D341Med (cell line): ENCODE measurements around the gene MYO5B.

Source experiments
- DNase-seq: peaks from one replicate; pipeline ENCODE4 v3.0.0; 2012; ENCODE audit warnings: low spot score

The MYO5B gene

DNA sequence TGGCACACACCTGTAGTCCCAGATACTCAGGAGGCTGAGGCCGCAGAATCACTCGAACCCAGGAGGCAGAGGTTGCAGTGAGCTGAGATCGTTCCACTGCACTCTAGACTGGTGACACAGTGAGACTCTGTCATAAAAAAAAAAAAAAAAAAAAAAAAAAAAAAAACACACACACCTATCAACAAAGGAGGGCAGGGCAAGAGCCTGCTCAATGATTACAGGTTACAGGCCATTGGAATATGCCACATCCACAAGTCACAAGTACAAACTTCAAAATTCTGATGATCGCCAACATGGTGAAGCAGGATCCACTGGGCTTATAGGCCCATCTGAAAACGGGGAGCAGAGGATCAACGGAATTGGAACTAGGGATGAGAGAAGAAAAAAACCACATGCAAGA, 6.3 kb downstream of the MYO5B start:
- no peak for DNase-seq

DNA sequence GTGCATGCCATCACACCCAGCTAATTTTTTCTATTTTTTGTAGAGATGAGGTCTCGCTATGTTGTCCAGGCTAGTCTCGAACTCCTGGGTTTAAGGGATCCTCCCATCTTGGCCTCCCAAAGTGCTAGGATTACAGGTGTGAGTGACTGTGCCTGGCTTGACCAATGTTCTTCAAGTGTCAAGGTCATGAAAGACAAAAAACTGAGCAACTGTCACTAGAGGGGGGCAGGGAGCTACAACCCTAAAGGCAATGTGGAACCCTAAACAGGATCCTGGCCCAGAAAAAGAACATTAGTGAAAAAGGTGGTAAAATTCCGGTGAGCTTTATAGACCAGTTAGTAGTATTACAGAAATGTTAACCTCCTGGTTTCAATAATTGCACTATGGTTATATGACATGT, 7.3 kb downstream of the MYO5B start:
- no peak for DNase-seq

DNA sequence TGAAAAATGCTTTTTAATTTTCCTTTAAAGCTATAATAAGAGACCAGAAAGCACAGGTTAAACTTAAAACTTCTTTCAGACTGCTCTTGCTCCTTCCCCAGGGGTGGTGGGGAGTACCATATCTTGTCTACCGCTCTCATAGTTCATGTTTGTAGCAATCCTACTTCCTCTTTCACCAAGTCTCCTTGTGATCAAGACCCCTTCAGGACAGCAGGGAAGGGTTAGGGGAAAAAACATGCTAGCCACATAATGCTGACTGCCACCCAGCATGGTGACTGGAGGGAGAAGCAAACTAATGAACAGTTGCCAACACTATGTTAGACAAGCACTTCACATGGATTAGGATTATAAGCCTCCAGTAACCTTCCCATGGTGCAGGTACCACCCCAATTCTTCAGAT, 8.6 kb downstream of the MYO5B start:
- no peak for DNase-seq

DNA sequence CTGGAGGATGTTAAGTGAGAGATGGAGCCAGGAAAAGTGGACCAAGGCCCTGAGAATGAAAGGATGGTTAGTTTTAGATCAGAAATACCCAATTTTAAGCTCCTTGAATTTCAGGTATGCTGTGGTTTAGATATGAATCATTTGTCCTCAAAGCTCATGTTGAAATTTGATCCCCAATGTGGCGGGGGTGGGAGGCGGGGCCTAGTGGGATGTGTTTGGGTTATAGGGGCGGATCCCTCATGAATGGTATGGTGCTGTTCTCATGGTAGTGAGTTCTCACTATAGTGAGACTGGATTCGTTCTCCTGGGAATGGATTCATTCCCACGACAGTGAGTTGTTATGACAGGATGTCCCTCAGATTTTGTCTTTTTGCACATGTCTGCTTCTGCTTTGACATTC, 11.4 kb downstream of the MYO5B start:
- no peak for DNase-seq

DNA sequence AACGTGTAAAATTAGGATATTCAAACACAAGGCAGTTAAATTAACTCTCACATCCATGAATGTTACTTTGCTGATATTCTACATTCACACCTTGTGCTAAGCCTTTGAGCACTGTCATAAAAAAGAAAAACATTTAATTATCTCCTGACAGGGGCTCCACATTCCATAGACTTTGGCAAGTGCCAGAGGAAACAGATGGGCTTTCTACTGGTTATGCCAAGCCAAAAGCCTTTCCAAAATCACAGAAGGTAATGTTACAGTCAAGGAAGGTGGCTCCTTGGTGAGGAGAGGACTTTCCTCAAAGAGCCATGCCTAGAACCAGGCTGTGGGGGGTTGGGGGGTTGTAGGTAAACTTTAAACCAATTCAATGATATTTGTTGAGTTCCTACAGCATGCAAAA, 12.4 kb downstream of the MYO5B start:
- no peak for DNase-seq

DNA sequence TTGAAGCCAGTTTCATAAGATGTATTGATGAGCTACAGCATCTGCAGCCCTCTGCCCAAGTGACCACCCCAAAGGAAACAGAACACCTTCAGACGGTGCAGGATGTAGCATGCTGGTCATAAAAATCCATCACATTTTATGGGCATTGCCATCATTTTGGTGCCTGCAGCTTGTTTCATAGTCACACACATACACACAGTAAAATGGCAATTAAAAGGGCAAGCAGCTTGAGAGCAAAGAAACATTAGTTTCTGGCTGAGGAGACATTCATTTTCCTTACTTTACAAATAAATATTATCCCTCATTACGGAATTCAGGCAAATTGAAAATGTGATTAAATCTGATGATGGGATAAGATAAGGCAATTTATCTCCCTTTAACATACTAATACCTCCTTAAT, 13.4 kb downstream of the MYO5B start:
- DNase-seq, result no peak

DNA sequence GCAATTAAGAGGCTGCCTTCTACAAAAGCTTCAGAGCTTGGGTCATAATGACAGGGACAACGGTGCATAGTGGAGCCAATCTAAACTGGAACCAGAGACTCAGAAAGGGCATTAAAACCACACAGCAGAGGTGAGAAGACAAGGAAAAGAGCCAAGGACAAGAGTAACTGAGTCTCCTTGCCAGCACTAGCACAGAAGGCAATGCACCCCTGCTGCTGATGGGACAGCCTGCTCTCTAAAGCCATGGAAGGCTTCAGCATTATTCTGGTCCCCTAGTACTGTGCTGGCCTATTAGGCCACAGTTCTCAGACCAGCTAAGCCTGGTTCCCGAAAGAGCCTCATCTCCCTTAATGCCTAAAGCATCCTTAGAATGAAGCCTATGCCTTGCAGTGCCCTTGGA, 15.5 kb downstream of the MYO5B start:
- DNase-seq, result no peak

DNA sequence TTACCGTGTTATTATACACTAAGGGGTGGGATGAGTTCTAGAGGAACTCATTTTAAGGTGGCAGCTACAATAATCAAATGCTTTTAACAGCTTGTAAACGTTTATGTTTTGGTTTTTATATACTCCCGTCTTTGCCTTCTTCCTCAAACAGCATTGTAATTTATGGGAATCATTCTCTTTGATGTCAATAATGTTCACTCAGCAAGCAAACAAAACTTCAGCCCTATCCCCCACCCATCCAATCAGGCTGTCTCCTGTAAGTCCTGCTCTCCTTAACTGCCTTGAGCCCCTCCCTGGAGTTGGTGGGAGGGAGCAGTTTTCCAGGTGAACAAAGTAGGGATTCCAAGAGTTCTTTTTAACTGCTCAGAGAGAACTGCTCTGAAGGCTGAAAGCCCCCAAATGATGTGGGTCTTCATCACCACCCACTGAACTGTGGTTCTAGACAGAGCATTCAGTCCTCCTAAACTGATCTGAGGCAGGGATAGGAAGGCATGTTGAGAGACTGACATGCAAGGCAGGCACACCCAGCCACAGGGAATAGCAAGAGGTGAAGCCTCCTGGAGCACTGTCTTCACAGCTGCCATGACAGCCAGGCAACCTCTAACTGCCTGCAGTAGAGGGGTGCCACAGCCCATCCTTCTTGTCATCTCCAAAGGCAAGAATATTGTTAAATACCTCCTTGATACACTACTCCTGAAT, 17.5 kb downstream of the MYO5B start:
- no peak for DNase-seq

DNA sequence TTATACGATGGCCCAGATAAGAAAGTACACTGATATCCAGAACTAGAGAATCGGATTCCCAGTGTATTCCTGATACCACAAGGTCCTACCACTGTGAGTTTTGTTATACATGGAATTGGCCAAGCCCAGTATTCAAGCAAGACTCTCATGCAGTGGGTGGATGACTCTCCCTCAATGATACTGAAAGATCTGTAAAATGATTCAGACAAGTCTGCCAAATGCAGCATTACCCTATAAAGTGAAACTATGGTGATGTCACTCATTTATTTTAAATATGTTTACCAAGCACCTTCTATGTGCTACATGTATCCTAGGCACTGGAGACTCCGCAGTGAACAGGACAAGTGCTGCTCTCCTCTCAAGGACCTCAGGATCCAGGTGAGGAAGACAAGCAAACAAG, 22.6 kb downstream of the MYO5B start:
- DNase-seq, result no peak

DNA sequence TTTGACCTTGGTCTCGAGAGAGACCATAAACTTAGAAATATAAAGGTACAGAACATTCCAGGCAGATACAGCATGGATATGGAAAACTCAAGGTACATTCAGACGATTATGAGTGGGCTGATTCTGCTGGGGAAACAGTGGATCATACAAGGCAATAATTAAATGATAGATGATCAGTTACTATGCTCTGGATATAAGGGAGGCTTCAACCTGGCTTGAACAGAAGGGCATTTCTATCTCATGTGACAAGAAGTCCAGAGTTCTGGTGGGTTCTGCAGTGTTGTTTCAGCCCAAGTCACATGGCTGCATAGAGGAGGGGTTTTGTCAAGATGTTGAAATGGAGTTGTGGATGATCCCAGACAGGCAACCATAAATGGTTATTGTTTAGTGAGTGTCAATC, 23.5 kb downstream of the MYO5B start:
- DNase-seq, result no peak

DNA sequence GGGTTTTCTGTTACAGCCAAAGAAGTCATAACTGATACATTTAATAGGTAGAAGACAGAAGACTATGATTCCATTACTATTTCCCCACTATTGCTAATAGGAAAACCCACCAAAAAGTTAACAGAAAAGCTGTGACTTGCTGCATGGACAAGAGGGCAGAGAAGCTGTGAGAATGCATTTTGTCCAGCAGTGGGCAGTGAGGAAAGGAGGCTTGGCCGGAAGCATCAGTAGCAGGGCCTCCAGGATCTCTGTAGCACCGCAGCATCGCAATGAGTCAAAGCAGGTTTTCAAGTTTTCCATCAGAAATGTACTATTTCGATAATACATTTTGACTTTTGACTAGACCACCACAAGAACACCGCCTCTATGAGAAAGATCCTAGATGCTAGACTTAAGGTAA, 24.9 kb downstream of the MYO5B start:
- DNase-seq, result no peak

DNA sequence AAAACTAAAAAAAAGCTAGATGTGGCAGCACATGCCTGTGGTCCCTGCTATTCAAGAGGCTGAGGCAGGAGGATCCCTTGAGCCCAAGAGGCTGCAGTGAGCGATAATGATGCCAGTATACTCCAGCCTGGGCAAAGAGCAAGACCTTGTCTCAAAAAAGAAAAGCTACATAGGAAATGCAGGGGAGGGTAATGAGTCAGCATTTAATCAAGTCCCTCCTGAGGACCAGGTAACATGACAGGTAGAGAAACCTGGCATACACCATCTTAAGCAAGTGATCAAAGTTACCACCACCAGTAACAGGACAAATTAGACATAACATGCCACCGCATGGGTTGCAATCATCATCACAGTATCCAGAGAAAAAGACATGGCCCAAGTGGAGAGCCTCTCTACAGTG, 25.8 kb downstream of the MYO5B start:
- DNase-seq, result no peak

DNA sequence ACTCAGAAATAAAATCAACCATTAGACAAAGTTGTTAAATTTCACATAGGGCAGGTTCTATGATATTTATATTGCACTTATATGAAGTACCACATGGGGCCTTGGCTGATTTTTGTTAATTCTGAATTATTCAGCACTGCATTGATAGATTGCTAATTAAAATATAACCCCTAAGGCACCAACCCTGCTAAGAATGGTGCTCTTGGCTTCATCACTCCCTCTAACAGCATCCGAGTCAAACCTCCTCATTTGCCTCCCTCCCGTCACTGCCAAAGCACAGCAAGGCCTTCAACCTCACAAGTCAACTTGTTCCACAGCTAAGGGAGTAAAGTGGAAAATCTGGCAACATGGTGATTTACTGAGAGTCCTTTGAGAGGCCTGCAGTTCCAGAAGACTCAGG, 27.0 kb downstream of the MYO5B start:
- no peak for DNase-seq

DNA sequence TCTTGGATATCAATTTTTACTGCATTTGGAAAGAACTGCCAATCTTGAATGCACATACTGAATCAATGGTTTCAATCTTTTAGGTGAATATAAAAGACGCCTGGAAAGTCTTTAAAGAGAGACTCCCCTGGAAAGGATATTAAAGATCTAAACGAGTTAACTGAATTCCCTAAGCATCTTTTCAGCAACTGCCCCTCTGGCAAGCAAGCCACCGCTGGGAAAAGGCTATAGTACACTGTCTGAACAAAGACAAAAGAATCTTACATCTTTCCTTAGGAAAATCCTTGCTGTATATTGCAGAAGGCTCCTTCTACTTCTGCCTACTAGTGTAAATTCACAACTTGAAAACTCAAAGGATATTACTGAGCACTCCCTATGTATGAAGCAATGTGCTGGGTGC, 28.0 kb downstream of the MYO5B start:
- DNase-seq, result no peak

DNA sequence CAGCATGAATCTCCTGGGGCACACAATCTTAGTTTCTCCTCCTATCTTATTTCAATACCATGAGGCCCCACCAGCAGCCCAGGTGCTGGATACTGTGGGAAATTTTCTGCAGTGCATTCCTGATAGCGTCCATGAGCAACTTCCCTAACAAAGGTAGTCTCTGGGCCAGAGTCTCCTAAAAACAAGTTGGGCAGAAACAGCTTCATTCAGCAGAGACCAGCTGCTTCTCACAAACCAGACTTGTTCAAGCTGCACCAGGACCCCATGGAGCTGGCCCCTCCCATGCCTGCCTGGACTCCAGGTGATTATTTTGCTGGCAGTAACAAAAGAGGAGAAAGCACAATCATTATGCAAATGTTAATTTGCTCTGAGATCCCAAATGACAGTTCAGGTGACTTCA, 31.4 kb downstream of the MYO5B start:
- DNase-seq, result no peak

DNA sequence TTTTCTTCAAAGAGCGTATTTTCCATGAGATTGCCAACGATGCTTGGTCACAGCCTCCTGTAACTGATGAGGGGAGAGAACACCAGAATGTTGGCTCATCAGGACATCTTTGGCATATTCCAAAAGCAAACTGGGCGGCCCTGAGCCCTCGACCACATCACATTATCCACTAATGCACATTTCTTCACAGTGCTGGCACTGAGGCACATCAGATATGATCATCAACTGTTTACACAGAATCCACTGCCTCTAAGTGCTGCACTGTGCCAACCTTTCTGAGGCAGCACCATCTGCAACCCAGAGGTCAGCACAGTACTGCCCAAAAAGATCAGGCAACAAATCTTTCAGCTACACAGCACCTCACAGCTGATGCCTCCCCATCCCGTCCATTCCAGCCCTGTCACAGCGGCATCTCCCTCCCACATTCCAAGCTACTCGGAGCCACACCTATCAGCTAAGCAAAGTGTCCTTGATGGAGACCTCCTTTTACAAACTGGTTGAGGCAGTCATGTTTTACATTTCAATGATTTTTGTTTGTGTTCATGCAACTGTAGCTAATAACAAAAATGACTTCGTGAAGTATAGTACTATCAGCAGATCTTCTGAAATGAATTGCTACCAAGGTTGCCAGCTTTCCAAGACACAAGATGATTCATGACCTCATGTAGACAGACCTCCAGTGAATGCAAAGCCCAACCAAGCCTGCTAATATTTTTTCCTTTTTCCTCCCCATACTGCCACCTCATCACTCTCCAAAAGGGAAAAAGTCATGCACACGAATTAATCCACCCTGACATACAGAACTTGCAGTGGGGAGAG, 32.3 kb downstream of the MYO5B start:
- no peak for DNase-seq

DNA sequence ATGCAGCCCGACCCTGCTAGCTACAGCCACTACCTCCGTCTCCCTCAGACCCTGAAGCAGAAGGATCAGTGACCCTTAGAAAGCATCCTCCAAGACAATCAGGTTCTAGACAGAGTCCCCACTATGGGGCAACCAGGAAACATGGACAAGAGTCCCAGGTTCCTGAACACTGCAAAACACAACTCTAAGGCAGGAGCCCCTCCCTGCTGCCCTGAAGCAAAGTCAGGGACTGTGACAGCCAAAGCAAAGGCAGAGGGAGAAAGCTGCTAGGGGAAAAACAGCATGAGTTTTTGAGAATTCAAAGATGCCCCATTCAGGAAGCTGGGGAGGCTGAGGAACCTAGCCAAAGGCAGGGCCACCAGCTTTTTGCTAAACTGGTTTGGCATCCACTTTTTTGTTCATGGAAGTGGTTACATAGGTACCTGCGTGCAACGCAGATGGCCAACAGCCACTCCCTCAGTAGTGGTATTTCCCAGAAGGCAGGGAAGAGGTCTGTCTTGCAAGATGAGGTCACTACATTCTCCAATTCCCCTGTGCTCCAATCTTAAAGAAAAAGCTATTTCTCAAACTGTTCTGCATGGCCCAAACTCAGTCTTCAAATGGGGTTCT, 33.2 kb downstream of the MYO5B start:
- no peak for DNase-seq

DNA sequence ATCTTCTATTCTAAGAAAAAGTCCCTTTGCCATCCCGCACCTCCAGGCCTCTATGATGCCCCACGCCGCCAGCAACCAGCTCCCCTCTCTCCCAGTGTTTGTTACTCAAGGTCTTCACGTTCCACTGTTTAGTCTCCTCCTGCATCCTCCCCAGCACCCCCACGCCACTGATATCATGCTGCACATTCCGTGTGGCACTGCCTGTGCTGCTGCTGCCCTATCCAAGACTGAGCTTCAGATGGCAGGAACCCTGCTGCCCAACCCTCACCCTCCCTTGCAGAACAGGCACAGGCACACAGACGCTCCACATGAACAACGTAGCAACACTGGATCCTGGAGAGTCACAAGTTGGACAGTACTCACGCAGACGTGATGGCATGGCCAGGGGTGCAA, 35.3 kb downstream of the MYO5B start:
- DNase-seq, result no peak

DNA sequence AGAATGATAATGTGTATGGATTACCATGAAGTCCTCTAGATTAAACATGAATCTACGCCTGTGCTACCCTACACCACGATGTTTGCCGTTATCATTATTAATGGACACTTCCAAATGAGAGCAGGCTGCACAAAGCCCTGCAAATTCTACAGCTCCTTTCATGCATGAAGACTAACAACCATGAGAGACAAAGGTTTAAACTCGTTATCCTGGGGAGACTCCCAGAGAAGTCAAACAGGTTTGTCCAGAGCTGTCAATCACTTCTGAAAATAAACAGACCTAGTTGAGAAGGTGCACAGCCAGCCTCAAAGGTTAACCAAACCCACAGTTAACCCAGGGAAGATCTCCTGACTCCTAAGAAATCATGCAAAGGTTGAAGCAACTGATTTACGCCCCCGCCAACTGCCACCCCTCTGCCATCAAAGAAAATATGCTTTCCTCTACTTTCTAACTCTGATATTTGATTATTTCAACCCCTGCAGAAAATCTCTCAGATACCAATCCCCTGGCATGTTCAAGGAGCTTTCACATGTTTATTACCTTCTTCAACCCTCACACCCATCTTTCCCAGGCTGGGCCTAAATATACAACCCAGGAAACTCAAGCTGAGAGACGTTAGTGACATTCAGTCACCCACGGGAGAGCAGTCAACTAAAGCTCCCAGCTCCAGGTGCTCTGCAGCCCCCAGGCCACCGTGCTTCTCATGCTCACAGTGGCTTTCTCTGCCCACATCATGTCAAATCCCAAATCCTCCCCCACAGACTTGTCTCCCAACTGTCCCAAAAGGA, 35.9 kb downstream of the MYO5B start:
- DNase-seq, result no peak

DNA sequence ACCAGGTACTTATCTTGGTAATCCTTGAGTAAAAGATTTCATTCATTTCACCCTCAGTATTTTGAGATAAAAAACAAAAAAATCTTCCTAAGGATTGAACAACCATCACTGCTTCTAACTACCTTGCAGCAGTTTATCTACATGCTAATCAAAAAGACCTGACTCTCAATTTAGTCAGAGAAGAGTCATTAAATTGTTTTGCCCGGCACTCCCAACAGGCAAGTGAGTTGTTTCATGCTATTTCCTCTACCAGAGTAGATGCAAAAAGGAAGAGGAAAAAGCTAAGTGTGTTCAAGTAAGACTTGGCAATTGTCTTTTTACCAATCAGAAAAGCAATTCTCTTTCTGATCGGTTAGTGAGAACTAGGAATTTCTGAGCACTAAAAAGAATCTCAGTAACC, 39.5 kb downstream of the MYO5B start:
- no peak for DNase-seq

DNA sequence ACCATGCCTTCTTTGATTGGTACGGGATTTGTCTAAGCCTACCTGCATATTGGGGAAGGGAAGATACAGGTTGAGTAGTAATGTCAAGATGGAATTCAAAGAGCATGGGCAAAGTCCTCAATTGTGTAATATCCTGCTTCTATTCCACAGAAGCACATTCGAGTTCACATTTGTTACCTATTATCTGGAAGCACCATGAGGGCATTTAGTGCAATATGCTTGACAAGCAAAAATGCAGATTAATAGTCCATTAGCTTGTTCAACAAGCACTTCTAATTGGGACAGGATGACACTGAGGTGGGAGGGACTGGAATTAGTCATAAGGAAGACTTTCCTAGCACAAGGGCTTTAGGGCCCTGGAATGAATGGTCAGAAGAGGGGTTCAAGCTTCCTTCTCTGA, 40.5 kb downstream of the MYO5B start:
- DNase-seq, result no peak

DNA sequence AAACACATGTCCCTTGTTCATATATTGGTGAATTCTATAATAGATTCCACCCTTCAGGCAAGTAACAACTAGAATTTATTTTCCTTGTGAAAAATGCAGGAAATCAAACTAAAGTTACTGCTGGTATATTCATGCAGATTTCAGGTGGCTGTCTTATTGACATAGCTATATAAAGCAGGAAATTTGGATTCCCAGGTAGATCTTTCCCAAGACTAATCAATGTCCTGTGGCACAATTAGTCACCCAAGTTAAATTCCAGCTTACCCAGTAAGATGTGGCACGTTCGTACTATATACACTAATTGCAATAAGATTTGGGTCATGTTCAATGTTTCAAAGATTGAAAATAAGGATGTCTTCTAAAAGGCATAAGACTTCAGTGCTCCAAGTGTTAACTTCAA, 42.0 kb downstream of the MYO5B start:
- no peak for DNase-seq

DNA sequence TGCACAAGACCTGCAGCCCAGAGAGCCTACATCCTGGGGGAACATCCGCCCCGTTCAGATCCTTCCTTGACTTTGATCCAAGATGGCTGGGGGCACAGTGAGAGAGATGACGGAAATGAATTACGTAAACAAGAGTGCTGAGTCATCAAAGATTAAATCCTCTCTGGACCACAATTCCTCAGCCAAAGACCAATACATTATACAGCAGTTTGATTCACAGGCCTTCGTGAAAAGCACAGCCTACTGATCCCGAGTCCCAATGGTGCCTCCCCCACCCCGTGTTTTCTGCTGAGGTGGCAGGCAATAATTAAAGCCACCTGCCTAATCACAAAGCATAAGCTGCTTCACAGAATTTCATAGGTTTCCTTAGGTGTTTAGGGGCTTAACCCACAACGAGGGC, 43.0 kb downstream of the MYO5B start:
- DNase-seq, result no peak
